GOT3 (cell line): ENCODE results near the gene PFDN2.
"Not testable (repeated sequence)": the region's sequence is repeated elsewhere in the genome, so short reads cannot be mapped to it uniquely, and the experiment has no call there.

ENCODE experiments used
- DNase-seq: peaks from one replicate; lab custom pipeline; 2025; ENCODE audit warnings: mixed read lengths; lab: John Stamatoyannopoulos, UW

The PFDN2 gene

GRCh38 chr1:161080441-161081405 is 37.1 kb downstream of the PFDN2 start:
- DNase-seq: no peak

GRCh38 chr1:161079436-161080110 is 38.3 kb downstream of the PFDN2 start:
- no peak for DNase-seq

- no peak for DNase-seq
These were observed 40.4 kb downstream of the PFDN2 start for GRCh38 chr1:161077426-161077825.

GRCh38 chr1:161076410-161076809 is 41.4 kb downstream of the PFDN2 start:
- DNase-seq: no peak

GRCh38 chr1:161074676-161075368 is 43.0 kb downstream of the PFDN2 start:
- no peak for DNase-seq

GRCh38 chr1:161073474-161074121 is 44.2 kb downstream of the PFDN2 start:
- DNase-seq: no peak

GRCh38 chr1:161072751-161073449 is 44.9 kb downstream of the PFDN2 start:
- DNase-seq: no peak

GRCh38 chr1:161071886-161072371 is 45.9 kb downstream of the PFDN2 start:
- no peak for DNase-seq

GRCh38 chr1:161070761-161071160 is 47.1 kb downstream of the PFDN2 start:
- no peak for DNase-seq

GRCh38 chr1:161069731-161070270 is 48.0 kb downstream of the PFDN2 start, which contains the start of gene ARHGAP30:
Gene ARHGAP30, minus strand, starts transcription at chr1:161069891. Its CDS starts 267 bp downstream, at chr1:161069624.
- DNase-seq: no peak

- DNase-seq: no peak
These were observed 48.6 kb downstream of the PFDN2 start for GRCh38 chr1:161069241-161069640.

GRCh38 chr1:161068306-161069234 is 49.3 kb downstream of the PFDN2 start:
- no peak for DNase-seq

GRCh38 chr1:161066694-161067093 is 51.1 kb downstream of the PFDN2 start:
- DNase-seq: no peak

- not testable (repeated sequence) for DNase-seq
These were observed 52.2 kb downstream of the PFDN2 start for GRCh38 chr1:161065681-161066080.

- not testable (repeated sequence) for DNase-seq
These were observed 53.9 kb downstream of the PFDN2 start for GRCh38 chr1:161063936-161064335.

GRCh38 chr1:161061419-161061818 is 56.4 kb downstream of the PFDN2 start:
- no peak for DNase-seq

- DNase-seq: no peak
These were observed 58.5 kb downstream of the PFDN2 start for GRCh38 chr1:161059293-161059692.

GRCh38 chr1:161054805-161055204 is 63.0 kb downstream of the PFDN2 start:
- DNase-seq: no peak

GRCh38 chr1:161054232-161054631 is 63.6 kb downstream of the PFDN2 start:
- no peak for DNase-seq

GRCh38 chr1:161052899-161053298 is 64.9 kb downstream of the PFDN2 start:
- no peak for DNase-seq
